GM12874 (cell line): Measurements from ENCODE around the gene TGM2.

Experiments used
- TF ChIP-seq, protein P1 (sequence below): IDR thresholded peaks from 2 replicates; pipeline ENCODE4 v1.5.1; 2011; ENCODE audit warnings: low read depth, mild to moderate bottlenecking, control low read depth, low read length, moderate library complexity; ENCODE audit not compliant: insufficient read depth

Gene TGM2

DNA sequence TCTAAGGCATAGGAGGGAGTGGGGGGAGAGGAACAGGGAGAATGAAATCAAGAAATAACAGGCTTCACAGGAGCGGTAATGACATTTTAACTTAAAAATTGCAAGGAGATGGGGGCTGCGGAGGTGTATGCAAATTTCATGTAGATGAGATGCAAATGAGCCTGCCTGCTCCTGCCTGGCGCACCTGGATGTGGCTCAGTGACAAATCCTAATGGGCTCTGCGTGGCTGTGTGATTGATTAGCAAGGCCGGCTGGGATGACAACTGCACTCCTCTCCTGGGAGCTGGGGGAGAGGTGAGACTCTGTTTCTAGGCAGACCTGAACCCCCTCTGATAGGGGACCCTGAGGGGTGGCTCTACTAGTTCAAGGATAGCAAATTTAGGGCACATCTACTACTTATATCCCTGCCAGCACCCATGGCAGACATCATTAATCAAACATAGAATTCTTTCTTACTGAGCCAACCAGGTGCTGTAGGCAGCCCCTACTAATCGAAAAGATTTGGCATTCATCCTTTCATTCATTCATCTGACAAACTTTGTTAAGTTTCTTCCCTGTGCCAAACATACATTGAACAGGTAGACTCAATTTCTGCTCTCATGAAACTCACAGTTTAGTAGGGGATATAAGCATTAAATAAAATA is 38.4 kb upstream of the TGM2 start:
- TF ChIP-seq, protein P1, sequence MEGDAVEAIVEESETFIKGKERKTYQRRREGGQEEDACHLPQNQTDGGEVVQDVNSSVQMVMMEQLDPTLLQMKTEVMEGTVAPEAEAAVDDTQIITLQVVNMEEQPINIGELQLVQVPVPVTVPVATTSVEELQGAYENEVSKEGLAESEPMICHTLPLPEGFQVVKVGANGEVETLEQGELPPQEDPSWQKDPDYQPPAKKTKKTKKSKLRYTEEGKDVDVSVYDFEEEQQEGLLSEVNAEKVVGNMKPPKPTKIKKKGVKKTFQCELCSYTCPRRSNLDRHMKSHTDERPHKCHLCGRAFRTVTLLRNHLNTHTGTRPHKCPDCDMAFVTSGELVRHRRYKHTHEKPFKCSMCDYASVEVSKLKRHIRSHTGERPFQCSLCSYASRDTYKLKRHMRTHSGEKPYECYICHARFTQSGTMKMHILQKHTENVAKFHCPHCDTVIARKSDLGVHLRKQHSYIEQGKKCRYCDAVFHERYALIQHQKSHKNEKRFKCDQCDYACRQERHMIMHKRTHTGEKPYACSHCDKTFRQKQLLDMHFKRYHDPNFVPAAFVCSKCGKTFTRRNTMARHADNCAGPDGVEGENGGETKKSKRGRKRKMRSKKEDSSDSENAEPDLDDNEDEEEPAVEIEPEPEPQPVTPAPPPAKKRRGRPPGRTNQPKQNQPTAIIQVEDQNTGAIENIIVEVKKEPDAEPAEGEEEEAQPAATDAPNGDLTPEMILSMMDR = no peak

DNA sequence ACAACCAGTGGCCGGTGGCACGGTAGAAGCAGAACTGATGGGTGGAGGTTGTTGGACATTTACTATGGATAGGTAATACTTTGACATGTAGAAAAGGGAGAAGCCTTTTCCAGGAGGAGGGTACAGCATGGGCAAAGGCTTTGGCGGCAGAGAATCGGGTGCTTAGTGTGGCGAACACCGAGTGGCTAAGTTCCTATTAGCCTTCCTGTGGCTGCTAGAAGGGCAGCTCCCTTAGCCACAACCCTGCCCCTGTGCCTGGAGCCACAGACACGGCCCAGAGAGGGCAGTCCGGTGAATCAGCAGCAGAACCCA is 37.9 kb upstream of the TGM2 start:
- TF ChIP-seq, protein P1 = no peak

DNA sequence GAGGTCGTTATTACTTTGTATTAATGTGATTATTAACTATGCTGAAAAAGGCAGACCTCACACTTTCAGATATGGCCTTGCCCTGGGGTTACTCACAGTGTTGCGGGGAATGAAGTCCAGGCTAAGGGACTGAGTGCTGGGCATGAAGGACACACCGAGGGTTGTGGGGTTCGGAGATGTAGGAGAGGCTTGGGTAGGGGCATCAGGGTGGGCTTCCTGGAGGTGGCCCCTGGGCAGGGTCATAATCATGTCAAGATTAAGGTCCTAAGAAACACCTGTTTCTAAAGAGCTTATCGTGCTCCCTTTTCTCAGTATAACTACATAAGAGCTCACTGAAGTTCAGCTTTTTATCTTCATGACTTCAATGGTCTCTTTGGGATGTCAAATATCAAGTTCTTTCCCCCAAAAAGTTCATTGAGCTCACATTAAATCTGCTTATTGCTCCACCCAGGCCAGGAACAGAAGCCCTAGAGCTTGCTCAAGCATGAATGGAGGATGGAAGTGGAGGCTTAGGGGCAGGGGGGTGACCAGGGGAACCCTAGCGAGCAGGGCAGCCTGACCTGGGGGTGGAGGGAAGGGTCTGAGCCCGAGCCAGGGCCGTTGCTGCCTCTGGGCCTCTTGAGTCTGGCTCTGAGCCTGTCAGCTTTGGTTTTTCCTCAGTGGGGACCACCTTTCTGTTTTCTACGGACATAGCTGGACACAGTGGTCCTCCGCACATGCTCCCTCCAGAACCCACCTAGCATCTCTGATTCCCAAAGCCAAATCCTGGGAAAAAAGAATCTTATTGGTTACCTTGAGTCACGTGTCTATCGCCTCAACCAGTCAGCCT is 37.3 kb upstream of the TGM2 start:
- TF ChIP-seq, protein P1 = no peak

DNA sequence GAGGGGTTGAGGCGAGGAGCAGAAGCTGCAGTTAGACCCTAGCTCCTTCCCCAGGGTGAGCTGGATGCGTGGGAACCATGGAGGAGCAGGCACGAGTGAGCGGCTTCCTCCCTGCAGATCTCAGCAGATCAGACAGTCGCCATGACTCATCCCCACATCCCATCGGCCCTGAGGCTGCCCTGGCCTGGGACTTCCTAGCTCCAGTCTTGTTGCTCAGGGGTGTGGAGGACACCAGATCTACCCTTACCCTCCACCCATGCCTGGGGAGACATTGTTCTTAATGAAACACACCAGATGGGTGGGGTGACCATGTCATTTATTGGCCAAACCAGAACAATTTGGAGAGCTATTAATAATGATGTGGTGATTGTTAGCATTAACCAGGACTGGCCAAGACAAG is 36.3 kb upstream of the TGM2 start:
- TF ChIP-seq, protein P1 = no peak

DNA sequence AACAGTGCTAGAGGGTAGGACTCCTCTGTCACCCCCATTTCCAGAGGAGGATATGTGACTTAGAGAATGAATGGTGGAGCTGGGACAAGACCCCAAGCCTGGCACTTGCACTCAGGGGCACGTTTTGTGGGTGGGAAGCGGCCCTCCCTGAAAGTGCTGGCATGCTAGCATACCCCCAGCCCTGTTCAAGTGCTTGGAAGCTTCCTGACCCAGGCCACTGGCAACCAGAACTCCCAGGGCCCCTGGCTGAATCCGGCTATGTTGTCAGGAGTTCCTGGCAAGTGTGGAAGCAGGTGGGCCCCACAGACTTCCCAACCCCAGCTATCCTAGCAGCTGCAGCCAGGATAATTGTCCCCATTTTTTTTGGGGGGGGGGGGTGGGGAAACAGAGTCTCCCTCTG is 35.6 kb upstream of the TGM2 start:
- TF ChIP-seq, protein P1 = no peak

DNA sequence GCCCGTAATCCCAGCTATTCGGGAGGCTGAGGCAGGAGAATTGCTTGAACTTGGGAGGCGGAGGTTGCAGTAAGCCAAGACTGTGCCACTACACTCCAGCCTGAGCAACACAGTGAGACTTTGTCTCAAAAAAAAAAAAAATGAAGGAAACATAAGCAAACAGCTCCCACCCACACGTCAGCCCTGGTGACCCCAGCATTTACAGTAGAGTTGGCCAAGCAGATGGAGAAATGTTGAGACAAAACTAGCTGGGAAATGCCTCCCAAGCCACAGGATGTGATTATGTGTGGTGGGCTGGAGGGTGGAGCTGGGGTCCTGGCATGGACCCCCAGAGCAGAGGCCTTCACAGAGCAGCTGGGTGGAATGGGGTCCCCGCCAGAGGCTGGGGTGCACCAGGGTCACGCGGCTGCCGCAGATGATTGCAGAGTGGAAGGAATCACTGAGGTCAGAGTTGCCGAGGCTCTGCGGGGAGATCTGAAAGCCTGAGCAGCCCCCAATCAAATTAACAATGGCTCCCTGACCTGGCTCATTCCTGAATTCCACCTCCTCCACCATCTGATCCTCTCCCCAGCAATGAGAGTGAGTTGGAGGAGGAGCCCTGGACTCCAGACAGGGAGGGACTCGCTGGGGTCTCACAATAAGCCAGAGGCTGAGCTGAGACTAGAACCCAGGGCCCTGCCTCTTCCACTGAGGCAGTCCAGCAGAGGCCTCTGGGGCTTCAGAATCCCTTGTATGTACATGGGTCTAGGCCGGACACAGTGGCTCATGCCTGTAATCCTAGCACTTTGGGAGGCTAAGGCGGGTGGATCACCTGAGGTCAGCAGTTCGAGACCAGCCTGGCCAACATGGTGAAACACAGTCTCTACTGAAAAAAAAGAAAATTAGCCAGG is 34.7 kb upstream of the TGM2 start:
- TF ChIP-seq, protein P1 = no peak

DNA sequence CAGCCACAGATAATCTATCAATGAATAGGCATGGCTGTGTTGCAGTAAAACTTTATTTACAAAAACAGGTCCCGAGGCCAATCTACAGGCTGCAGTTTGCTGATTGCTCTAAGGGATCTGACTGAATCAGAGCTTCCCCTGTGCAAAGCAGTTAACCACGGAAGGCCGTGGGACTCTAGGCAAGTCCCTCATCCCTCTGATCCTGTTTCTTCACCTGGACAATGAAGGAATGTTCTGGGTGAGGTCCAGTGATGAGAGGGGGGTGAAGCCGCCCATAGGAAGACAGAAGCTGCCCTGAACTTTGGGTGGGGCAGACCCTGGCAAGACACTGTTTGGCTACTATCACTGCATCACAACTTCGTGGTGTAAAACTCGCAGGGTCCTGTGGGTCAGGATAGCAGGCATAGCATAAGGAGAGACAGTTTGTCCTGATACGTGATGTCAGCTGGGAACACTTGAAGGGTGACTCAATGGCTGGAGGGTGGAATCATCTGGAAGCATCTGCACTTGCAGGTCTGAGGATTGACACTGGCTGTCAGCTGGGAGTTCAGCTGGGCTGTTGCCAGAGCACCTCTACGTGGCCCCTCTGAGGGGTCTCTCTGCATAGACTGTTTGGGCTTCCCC is 33.3 kb upstream of the TGM2 start:
- TF ChIP-seq, protein P1 = no peak
